Skin epidermis (tissue), 12 donors: ENCODE results near the gene WDR20.
"Not testable (repeated sequence)": the region's sequence is repeated elsewhere in the genome, so short reads cannot be mapped to it uniquely, and the experiment has no call there.

Experiments used
- H3K27ac ChIP-seq, 21 experiments: fragments of 200-600 bp; sonication (generic) in 11 of 21; one replicate each; pipeline ENCODE4 v1.5.0; 2020; ENCODE audit warnings: mild to moderate bottlenecking in 3 of 21, inconsistent platforms in 2 of 21, moderate library complexity in 2 of 21
- H3K4me3 ChIP-seq, 7 experiments: fragments of 200-600 bp; sonication (generic) in 2 of 7; one replicate each; pipeline ENCODE4 v1.5.0; 2020; ENCODE audit warnings: inconsistent platforms in 2 of 7, mild to moderate bottlenecking in 2 of 7, moderate library complexity in 1 of 7

WDR20 gene

GRCh38 chr14:102126807-102127455, 12.8 kb upstream of the WDR20 start:
- H3K27ac ChIP-seq: no peak overlapping the region
- H3K4me3 ChIP-seq: no peak overlapping the region

- Histone ChIP-seq H3K4me3 (no peak overlapping the region), H3K27ac (no peak overlapping the region)
Observed at GRCh38 chr14:102131741-102132140, 8.0 kb upstream of the WDR20 start.

GRCh38 chr14:102134021-102134420, 5.7 kb upstream of the WDR20 start:
- not testable (repeated sequence) for H3K4me3 ChIP-seq, H3K27ac ChIP-seq

- not testable (repeated sequence) for H3K27ac ChIP-seq, H3K4me3 ChIP-seq
Observed at GRCh38 chr14:102134719-102135118, 5.0 kb upstream of the WDR20 start.

- H3K27ac ChIP-seq, H3K4me3 ChIP-seq: not testable (repeated sequence)
Observed at GRCh38 chr14:102135456-102135855, 4.2 kb upstream of the WDR20 start.

GRCh38 chr14:102138535-102138934, 1.2 kb upstream of the WDR20 start:
- H3K4me3 ChIP-seq: peak overlapping the region; percentile 71 to 100 (median 83)

GRCh38 chr14:102138961-102139285, 774 bp upstream of the WDR20 start:
- H3K27ac ChIP-seq: peak overlapping the region in 19 of 21 experiments; percentile 23 to 96 (median 90)
- peak overlapping the region; percentile 71 to 100 (median 83) for H3K4me3 ChIP-seq

More at GRCh38 chr14:102138535-102138934, 1.2 kb upstream of the WDR20 start:
- peak overlapping the region in 2 of 21 experiments; percentile 95 for H3K27ac ChIP-seq

- Histone ChIP-seq H3K27ac (peak overlapping the region; percentile 74 to 96 (median 92)), H3K4me3 (peak overlapping the region; percentile 71 to 100 (median 83))
Observed at GRCh38 chr14:102140027-102140749, 491 bp downstream of the WDR20 start.

GRCh38 chr14:102140750-102141145, 1.1 kb downstream of the WDR20 start:
- peak overlapping the region in 18 of 21 experiments; percentile 74 to 96 (median 92) for H3K27ac ChIP-seq
- H3K4me3 ChIP-seq: peak overlapping the region; percentile 71 to 100 (median 83)

- H3K27ac ChIP-seq: no peak overlapping the region
- H3K4me3 ChIP-seq: no peak overlapping the region
Observed at GRCh38 chr14:102141797-102142196, 2.1 kb downstream of the WDR20 start.

- H3K4me3 ChIP-seq: no peak overlapping the region
- no peak overlapping the region for H3K27ac ChIP-seq
Observed at GRCh38 chr14:102144914-102145313, 5.2 kb downstream of the WDR20 start.

GRCh38 chr14:102145395-102145794, 5.7 kb downstream of the WDR20 start:
- no peak overlapping the region for H3K27ac ChIP-seq
- H3K4me3 ChIP-seq: no peak overlapping the region

- Histone ChIP-seq H3K27ac (no peak overlapping the region), H3K4me3 (no peak overlapping the region)
Observed at GRCh38 chr14:102146423-102146822, 6.7 kb downstream of the WDR20 start.

- no peak overlapping the region for H3K27ac ChIP-seq
- H3K4me3 ChIP-seq: no peak overlapping the region
Observed at GRCh38 chr14:102150083-102150482, 10.4 kb downstream of the WDR20 start.

- Histone ChIP-seq H3K4me3 (no peak overlapping the region), H3K27ac (no peak overlapping the region)
Observed at GRCh38 chr14:102150744-102151143, 11.0 kb downstream of the WDR20 start.

- H3K27ac ChIP-seq, H3K4me3 ChIP-seq: not testable (repeated sequence)
Observed at GRCh38 chr14:102151411-102151810, 11.7 kb downstream of the WDR20 start.

- Histone ChIP-seq H3K27ac (no peak overlapping the region), H3K4me3 (no peak overlapping the region)
Observed at GRCh38 chr14:102154121-102154520, 14.4 kb downstream of the WDR20 start.

- no peak overlapping the region for H3K27ac ChIP-seq
- no peak overlapping the region for H3K4me3 ChIP-seq
Observed at GRCh38 chr14:102154821-102155549, 15.3 kb downstream of the WDR20 start.

GRCh38 chr14:102157346-102157745, 17.6 kb downstream of the WDR20 start:
- Histone ChIP-seq H3K27ac (no peak overlapping the region), H3K4me3 (no peak overlapping the region)

GRCh38 chr14:102158797-102159196, 19.1 kb downstream of the WDR20 start:
- Histone ChIP-seq H3K27ac (no peak overlapping the region), H3K4me3 (no peak overlapping the region)

- H3K4me3 ChIP-seq: no peak overlapping the region
- H3K27ac ChIP-seq: no peak overlapping the region
Observed at GRCh38 chr14:102159841-102160240, 20.1 kb downstream of the WDR20 start.
